GM19467 (cell line): Measurements from ENCODE around the gene TBC1D25.
"Not testable (repeated sequence)": the region's sequence is repeated elsewhere in the genome, so short reads cannot be mapped to it uniquely, and the experiment has no call there.

Experiments used
- ATAC-seq: cut with Tn5 transposase; IDR thresholded peaks from one replicate; pipeline ENCODE4 v1.9.1; 2021; ENCODE audit warnings: mild to moderate bottlenecking, moderate library complexity; ENCODE audit not compliant: unreplicated experiment

TBC1D25 gene

DNA sequence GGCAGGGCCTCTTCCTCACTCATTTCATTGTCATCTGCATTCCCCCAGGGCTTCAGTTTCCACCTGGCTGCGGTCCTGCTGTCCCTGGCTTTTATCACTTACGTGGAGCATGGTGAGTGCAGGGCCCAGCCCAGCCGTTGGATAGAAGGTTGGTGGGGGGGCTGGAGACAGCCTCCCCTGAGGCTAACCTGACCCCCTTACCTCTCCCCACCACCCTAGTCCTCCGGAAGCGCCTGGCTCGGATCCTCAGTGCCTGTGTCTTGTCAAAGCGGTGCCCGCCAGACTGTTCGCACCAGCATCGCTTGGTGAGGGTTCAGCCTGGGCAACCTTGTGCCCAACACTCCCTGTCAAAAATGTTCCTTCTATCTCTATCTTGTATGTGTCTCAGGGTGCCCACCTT is 23.7 kb upstream of the TBC1D25 start:
- ATAC-seq = no peak

DNA sequence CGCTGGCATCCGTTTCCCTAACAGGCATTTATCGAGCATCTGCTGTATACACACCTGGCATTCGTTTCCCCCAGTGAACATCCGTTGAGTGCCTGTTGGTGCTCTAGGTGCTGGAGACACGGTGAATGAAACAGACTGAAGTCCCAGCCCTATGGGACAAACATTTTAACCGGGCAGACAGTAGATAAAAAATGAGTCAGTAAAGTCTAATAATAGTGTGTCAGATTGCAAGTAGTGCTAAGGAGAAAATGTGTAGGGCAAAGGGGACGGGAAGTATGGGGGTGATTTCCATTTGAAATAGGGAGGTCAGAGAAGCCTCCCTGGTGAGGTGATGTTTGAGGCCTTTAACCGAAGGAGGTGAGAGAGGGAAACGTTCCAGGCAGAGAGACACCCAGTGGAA is 23.2 kb upstream of the TBC1D25 start:
- no peak for ATAC-seq

DNA sequence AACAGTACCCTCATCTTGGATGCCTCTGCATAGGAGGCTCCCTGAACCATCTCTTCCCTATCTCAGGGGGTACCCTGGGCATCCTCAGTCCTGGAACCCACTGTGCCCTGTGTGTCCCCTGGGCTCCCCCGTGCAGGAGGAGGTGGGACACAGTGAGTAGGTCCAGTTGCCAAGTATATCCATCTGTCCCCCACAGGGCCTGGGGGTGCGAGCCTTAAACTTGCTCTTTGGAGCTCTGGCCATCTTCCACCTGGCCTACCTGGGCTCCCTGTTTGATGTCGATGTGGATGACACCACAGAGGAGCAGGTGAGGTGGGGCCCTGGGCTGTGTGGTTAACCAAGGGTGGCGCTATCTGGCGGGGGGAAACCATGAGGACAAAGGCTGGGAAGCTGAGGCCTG is 22.5 kb upstream of the TBC1D25 start:
- no peak for ATAC-seq

DNA sequence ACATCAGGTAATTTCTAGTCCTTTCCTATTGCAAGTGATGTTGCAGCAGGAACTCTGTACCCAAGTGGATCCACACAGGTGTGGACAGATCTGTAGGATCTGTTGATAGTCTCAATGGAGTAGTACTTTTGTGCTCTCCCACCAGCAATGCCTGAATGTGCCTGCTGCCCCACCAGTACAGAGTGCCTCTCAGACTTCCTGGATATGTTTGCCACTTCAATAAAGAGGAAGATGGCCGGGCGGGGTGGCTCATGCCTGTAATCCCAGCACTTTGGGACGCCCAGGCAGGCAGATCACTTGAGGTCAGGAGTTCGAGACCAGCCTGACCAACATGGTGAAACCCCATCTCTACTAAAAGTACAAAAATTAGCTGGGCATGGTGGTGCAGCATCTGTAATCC is 20.0 kb upstream of the TBC1D25 start:
- not testable (repeated sequence) for ATAC-seq

DNA sequence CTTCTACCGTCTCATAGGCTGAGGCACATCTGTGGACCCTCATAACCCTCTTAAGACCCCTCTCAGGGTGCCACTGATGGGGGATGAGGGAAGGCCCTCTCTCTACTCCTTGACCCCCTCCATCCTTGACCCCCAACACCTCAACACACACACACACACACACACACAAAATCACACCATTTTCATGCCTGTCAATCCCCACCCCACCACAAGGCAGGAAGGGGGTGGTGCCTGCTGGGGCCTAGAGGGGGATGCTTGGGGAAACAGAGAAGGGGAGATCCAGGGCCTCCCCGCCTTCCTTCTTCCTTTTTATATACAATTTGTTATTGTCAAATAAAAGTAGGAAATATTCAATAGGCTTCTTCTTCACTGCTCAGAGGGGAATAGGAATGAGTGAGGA is 19.1 kb upstream of the TBC1D25 start:
- no peak for ATAC-seq

DNA sequence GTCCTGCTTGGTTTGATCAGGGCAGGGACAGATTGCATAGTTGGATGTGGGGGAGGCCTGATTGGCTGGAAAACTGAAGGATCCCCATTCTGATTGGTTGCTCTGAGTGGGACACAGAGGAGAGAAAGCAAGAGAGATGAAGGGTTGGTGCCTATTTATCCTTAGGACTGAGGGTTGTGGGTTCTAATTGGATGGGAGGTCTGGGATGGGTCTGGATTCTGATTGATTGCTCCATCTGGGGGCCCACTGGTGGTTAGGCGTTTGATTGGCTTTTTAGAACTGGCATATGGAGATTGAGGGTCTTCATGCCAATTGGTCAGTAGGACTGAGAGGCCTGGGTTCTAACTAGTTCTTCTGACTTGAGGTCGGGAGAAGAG is 18.6 kb upstream of the TBC1D25 start:
- no peak for ATAC-seq

DNA sequence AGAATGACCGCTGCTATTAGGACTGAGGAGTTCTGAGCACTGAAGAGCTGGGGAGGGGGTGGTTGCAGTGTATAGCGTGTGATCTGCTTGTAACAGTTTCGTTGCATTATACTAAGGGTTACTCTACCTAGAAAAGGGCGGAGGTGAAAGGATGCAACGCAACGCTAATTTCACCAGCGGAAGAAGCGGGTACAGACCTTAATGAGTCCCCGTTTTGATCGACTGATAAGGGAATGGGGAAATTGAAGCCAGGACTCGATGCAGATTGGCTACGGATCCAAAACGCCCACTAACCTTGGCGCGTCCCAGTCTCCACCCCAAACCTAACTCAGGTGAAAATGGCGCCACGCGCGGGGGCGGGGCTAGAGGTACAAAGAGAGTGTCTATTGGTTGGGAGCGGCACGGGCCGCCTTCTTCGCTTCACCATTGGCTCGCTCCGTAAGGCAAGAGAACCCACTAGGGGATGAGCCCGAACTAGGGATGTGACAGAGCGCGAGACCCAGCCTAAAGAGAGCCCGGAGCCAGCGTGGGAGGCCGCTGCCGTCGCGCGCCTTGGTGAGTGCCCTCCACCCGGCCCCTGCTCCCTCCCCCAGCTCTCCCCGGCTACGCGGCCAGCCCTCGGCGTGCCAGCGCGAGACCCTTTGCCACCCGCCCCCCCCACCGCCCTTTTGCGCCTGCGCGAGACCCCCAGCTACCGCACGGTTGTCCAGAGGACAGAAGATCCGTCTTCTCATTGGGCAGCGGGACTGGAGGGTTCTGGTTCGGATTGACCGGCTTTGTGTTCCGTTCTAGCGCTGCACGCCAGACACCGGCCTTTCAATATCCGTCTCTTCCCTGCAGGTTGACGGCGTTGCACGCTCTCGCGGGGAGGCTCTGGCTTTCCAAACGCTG is 17.9 kb upstream of the TBC1D25 start, which contains the start of gene EBP:
Gene EBP (plus strand): TSS at position 456 of the 891 bp plus-strand sequence. CDS start 1,964 bp downstream, outside the sequence.
- peak; percentile 95 for ATAC-seq

DNA sequence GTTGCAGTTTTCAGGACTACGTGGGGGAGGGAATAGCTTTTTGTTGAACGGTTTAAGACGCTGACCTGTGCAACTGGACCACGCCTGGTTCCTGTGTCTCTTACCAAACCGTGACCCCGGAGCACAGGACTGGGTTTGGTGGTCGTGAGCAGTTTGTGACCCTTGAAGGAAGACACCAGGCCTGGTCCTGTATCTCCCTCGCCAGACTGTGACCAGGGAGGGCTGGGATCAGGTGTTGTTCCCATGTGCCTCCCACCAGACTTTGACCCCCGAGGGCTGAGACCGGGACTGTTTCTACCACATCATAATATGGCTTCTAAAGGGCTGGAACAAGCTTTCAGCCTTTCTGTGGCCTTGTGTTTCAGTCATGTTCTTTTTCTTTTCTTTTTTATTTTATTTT is 17.2 kb upstream of the TBC1D25 start:
- ATAC-seq = no peak

DNA sequence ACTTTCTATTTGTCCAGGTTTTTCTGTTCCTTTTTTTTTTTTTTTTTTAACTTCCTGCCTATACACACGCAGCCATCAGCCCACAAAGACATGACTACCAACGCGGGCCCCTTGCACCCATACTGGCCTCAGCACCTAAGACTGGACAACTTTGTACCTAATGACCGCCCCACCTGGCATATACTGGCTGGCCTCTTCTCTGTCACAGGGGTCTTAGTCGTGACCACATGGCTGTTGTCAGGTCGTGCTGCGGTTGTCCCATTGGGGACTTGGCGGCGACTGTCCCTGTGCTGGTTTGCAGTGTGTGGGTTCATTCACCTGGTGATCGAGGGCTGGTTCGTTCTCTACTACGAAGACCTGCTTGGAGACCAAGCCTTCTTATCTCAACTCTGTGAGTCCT is 15.8 kb upstream of the TBC1D25 start:
- no peak for ATAC-seq

DNA sequence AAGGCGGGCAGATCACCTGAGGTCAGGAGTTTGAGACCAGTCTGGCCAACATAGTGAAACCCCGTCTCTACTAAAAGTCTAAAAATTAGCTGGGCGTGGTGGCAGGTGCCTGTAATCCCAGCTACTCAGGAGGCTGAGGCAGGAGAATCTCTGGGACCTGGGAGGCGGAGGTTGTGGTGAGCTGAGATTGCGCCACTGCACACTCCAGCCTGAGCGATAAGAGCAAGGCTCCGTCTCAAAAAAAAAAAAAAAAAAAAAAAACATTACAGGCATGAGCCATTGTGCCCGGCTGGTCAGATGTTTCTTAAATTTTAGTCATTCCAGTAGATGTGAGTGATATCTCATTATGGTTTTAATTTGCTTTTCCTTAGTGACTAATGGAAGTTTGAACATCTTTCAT is 13.7 kb upstream of the TBC1D25 start:
- ATAC-seq = not testable (repeated sequence)

DNA sequence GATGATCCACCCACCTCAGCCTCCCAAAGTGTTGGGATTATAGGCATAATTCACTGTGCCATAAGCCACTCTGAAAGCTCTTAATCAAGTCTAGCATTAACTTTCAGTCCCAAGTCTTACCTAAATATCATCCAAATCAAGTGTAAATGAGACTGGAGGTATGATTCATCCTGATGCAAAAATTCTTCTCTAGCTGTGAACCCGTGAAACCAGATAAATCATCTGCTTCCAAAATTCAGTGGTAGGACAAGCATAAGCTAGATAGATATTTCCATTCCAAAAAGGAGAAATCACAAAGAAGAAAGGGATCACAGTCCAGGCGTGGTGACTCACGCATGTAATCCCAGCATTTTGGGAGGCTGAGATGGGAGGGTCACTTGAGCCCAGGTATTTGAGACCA is 8.8 kb upstream of the TBC1D25 start:
- no peak for ATAC-seq

DNA sequence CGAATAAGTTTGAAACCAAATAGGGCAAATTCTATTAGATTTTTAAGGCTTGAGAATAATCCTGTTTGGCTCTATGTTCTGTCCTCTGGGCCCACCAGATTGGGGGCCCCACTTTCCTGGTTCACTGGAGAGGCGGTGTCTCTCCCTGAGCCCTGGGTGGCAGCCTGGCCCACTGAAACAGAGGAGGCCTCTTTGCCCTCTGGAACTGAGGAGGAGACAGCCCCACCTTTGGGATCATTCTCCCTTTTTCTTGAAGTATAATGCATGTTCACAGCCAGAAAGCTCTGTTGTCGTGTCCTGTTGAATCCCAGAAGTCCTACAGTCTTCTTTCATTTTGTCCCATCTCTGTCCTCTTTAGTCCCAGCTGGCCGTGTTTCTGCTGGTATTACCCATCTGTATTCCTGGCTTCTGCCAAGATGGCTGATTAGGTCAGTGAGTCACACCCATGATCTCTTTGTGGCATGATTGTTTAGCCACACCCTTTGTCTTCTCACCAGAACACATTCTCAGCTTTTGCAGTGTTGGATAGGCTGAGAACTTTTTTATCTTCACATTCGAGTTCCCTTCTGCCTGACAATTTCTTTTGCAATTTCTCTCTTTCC is 8.1 kb upstream of the TBC1D25 start:
- ATAC-seq = no peak

DNA sequence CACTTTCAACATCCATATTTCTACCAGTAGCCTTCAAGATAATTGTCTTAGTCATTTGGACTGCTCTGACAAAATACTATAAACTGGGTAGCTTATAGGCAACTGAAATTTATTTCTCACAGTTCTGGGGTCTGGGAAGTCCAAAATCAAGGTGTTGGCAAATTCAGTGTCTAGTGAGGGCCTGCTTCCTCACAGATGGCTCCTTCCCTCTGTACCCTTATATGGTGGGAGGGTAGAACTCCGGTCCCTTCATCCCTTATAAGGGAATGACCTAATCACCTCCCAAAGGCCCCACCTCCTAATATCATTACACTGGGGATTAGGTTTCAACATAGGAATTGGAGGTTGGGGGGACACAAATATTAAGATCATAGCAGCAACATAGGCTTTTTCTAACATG is 7.4 kb upstream of the TBC1D25 start:
- no peak for ATAC-seq

DNA sequence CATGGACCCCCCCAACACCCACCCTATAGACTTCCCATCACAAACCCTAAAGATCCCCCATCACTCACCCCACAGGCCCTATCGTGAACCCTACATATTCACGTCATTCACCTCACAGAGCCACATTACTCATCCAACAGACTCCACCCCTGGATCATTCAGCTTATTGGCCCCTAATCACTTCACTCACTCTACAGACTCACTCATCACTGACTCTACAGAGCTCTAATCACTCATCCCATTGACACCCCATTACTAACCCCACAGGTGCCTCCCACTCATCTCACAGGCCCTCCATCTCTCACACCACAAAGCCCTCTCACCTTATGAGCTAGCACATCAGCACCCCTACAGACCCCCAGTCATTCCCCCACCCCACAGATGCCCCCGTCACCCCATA is 6.3 kb upstream of the TBC1D25 start:
- ATAC-seq = no peak

DNA sequence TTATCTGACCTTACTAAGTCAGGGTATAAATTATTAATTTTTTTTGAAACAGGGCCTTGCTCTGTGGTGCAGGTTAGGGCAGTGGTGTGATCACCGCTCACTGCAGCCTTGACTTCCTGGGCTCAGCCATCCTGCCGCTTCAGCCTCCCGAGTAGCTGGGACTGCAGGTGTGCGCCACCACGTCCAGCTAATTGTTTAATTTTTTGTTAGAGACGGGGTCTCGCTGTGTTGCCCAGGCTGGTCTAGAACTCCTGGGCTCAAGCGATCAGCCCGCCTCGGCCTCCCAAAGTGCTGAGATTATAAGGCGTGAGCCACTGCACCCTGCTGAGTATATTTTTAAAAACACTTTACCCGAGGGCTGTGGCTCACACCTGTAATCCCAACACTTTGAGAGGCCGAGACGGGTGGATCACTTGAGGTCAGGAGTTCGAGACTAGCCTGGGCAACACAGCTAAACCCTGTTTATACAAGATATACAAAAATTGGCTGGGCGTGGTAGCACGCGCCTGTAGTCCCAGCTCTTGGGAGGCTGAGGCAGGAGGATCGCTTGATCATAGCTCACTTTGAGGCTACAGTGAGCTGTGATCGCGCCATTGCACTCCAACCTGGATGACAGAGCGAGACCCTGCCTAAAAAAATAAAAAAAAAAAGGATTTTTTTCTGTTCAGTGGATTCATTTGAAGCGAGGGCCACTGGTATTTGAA is 721 bp upstream of the TBC1D25 start:
- ATAC-seq = no peak

DNA sequence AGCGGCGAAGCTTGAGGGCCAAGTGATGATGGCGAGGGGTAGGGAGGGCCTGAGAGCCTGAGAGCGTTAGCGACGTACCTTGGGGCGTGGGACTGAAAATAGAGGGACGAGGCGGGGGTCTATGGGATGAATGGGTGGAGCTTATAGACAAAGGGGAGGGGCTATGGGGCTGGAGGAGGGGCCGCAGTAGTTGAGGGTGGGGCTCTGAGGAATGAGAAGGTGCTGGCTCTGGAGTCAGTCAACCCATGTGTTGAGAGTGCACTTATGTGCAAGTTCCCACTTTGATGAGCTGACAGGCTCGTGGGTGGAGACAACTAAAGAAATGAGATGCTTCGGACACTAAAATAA is 488 bp downstream of the TBC1D25 start:
- peak; percentile 31 for ATAC-seq

DNA sequence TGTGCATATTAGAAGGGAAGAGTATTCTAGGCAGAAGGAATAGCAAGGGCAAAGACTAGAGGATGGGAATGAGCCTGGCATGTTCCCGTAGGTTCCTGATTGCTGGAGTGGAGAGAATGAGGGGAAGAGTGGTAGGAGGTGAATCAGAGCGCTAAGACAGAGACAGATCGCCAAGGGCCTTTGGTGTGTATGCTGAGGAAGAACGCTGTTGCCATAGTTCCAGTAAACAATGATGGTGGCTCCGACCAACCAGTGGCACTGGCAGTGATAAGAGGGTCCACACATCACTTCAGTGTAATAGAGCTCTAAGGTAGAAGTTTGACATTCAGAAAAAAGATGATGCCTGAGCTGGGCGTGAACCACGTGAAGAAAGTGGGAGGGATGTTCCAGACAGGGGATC is 966 bp downstream of the TBC1D25 start:
- ATAC-seq = no peak

DNA sequence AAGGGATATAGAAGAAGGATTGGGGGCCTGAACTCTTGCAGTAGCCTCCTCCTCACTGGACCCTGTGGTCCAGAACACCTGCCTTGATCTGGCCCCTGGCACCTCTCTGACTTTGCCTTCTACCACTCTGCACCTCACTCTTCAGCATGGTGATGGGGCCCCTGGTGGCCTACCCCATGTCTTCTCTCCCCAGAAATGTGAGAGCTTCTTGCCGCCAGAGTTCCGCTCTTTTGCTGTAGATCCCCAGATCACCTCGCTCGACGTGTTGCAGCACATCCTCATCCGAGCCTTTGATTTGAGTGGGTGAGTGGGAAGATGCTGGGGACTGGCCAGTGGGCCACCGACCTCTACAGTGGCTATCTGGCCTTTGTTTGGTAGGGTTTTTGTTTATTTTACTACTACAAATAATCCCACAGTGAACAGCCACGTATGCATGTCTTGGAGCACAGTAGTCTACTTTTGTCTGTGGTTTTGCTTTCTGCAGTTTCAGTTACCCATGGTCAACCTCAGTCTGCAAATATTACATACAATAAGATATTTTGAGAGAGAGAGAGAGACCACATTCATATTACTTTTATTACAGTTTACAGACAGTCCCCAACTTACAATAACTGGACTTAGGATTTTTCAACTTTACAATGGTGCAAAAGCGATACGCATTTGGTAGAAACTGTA is 1.8 kb downstream of the TBC1D25 start:
- no peak for ATAC-seq

DNA sequence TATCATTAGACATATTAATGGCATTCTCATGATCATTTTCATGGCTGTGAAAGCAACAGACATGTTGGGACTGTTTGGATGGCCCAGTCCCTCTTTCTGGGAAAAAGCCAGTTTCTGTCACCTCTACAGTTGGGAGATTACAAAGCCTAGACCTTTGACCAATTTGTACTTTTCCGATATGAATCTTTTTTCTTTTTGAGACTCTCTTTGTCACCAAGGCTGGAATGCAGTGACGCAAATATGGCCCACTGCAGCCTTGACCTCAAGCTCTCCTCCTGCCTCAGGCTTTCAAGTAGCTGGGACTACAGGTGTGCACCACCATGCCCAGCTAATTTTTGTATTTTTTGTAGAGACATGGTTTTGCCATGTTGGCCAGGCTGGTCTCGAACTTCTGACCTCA is 9.4 kb downstream of the TBC1D25 start:
- no peak for ATAC-seq

DNA sequence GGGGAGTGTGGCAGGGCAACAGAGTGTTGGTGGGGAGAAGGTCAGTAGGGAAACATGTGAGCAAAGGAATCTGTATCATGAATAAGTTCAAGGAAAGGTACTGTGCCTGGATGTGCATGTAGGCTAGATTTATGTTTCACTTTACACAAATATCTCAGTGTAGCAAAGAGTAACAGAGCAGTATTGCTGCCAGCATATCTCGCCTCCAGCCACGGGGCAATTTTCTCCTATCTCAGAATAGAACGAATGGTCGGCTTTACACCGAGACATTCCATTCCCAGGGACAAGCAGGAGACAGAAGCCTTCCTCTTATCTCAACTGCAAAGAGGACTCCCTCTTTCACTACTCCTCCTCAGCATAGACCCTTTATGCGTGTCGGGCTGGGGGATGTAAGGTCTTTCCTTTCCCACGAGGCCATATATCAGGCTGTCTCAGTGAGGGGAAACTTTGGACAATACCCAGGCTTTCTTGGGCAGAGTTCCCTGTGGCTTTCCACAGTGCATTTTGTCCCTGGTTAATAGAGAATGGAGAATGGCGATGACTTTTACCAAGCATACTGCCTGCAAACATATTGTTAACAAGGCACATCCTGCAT is 16.3 kb downstream of the TBC1D25 start:
- ATAC-seq = not testable (repeated sequence)

DNA sequence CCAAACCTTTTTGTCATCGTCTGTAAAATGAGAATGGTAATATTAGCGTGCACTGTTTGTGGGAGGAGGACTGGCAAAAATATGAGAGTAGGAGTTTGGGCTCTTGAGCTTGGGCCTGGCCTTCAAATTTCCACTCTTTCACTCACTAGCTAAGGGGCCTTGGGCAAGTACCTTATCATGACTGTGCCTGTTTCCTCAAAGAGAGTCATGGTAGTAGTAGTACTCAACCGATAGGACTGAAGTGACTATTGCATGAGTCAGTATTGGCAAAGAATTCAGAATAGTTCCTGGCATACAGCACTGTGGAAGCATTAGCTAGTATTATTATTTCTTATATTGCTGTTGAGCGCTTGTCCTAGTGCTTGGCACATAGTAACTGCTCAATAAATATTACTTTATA is 18.8 kb downstream of the TBC1D25 start:
- no peak for ATAC-seq
